H9 (cell line): Measurements from ENCODE around the gene BAG1. TPM values are rescaled to one million over a fixed set of nuclear protein-coding genes. Genes with fewer than 3 reads are reported as not detected.

ENCODE experiments used
- DNase-seq: peaks from one replicate; pipeline ENCODE4 v3.0.0-alpha.2; 2017
- H2AFZ ChIP-seq: one replicate; pipeline ENCODE4 v1.6.1; 2013; ENCODE audit warnings: mild to moderate bottlenecking, low read length, control low read depth, moderate library complexity
- H2AK5ac ChIP-seq: 2 replicates; pipeline ENCODE4 v1.6.1; 2013; ENCODE audit warnings: low read length, control low read depth, mixed read lengths; ENCODE audit not compliant: insufficient read length
- H2BK120ac ChIP-seq: one replicate; pipeline ENCODE4 v1.6.1; 2013; ENCODE audit warnings: low read depth, mild to moderate bottlenecking, low read length, control low read depth, inconsistent platforms; ENCODE audit not compliant: poor library complexity, severe bottlenecking
- H2BK12ac ChIP-seq: 2 replicates; pipeline ENCODE4 v1.6.1; 2013; ENCODE audit warnings: low read length, control low read depth, mixed read lengths, low read depth; ENCODE audit not compliant: insufficient read length
- H2BK15ac ChIP-seq: 2 replicates; pipeline ENCODE4 v1.6.1; 2013; ENCODE audit warnings: low read depth, low read length, control low read depth
- H2BK20ac ChIP-seq: one replicate; pipeline ENCODE4 v1.6.1; 2013; ENCODE audit warnings: low read depth, mild to moderate bottlenecking, low read length, control low read depth, inconsistent platforms; ENCODE audit not compliant: poor library complexity, severe bottlenecking
- H2BK5ac ChIP-seq: 2 replicates; pipeline ENCODE4 v1.6.1; 2013; ENCODE audit warnings: low read length, control low read depth, mixed read lengths; ENCODE audit not compliant: insufficient read length
- H3K14ac ChIP-seq: 2 replicates; pipeline ENCODE4 v1.6.1; 2013; ENCODE audit warnings: low read length, control low read depth; ENCODE audit not compliant: insufficient read depth
- H3K18ac ChIP-seq: 2 replicates; pipeline ENCODE4 v1.6.1; 2013; ENCODE audit warnings: low read depth, mild to moderate bottlenecking, mixed read lengths, low read length, control low read depth; ENCODE audit not compliant: insufficient read length
- H3K23ac ChIP-seq: 2 replicates; pipeline ENCODE4 v1.6.1; 2013; ENCODE audit warnings: low read length, control low read depth, mixed read lengths, low read depth; ENCODE audit not compliant: insufficient read length
- H3K23me2 ChIP-seq: 2 replicates; pipeline ENCODE4 v1.6.1; 2013; ENCODE audit warnings: low read depth, mild to moderate bottlenecking, mixed read lengths, low read length, control low read depth; ENCODE audit not compliant: insufficient read length, poor library complexity, severe bottlenecking
- H3K27ac ChIP-seq: 2 replicates; pipeline ENCODE4 v1.5.1; 2013; ENCODE audit warnings: low read length, control low read depth, mixed read lengths, low read depth; ENCODE audit not compliant: insufficient read length
- H3K27me3 ChIP-seq: 2 replicates; pipeline ENCODE4 v1.6.1; 2013; ENCODE audit warnings: low read length, control low read depth, inconsistent platforms; ENCODE audit not compliant: insufficient read depth
- H3K4ac ChIP-seq: 2 replicates; pipeline ENCODE4 v1.6.1; 2013; ENCODE audit warnings: low read depth, mild to moderate bottlenecking, control low read depth, inconsistent platforms, low read length, moderate library complexity
- H3K4me1 ChIP-seq: 2 replicates; pipeline ENCODE4 v1.6.1; 2013; ENCODE audit warnings: low read length, control low read depth, inconsistent platforms; ENCODE audit not compliant: insufficient read depth
- H3K4me2 ChIP-seq: 2 replicates; pipeline ENCODE4 v1.6.1; 2013; ENCODE audit warnings: low read length, control low read depth, mixed read lengths; ENCODE audit not compliant: insufficient read length, insufficient read depth
- H3K56ac ChIP-seq: 2 replicates; pipeline ENCODE4 v1.6.1; 2013; ENCODE audit warnings: low read depth, mild to moderate bottlenecking, mixed read lengths, low read length, control low read depth; ENCODE audit not compliant: insufficient read length
- H3K79me1 ChIP-seq: 2 replicates; pipeline ENCODE4 v1.6.1; 2013; ENCODE audit warnings: low read depth, mild to moderate bottlenecking, moderate library complexity, low read length, control low read depth, inconsistent platforms; ENCODE audit not compliant: insufficient read depth, poor library complexity, severe bottlenecking
- H3K79me2 ChIP-seq: 2 replicates; pipeline ENCODE4 v1.6.1; 2013; ENCODE audit warnings: low read length, control low read depth, inconsistent platforms; ENCODE audit not compliant: insufficient read depth
- H3K9ac ChIP-seq: 2 replicates; pipeline ENCODE4 v1.6.1; 2013; ENCODE audit warnings: low read length, control low read depth, mixed read lengths; ENCODE audit not compliant: insufficient read length; ENCODE audit errors: extremely low read depth
- H3K9me3 ChIP-seq: one replicate; pipeline ENCODE4 v1.6.1; 2013; ENCODE audit warnings: low read depth, low read length, inconsistent platforms; ENCODE audit not compliant: control insufficient read depth
- H3T11ph ChIP-seq: one replicate; pipeline ENCODE4 v1.6.1; 2013; ENCODE audit warnings: mild to moderate bottlenecking, low read length, control low read depth, inconsistent platforms
- H4K20me1 ChIP-seq: one replicate; pipeline ENCODE4 v1.6.1; 2013; ENCODE audit not compliant: control insufficient read depth, insufficient read length, insufficient read depth
- H4K5ac ChIP-seq: 2 replicates; pipeline ENCODE4 v1.6.1; 2013; ENCODE audit warnings: low read depth, mild to moderate bottlenecking, mixed read lengths, low read length, control low read depth; ENCODE audit not compliant: insufficient read length
- H4K8ac ChIP-seq: replicated peaks from 2 replicates; pipeline ENCODE4 v1.6.1; 2013; ENCODE audit warnings: low read length, control low read depth, mixed read lengths, low read depth; ENCODE audit not compliant: insufficient read length
- H4K91ac ChIP-seq: 2 replicates; pipeline ENCODE4 v1.6.1; 2013; ENCODE audit warnings: low read depth, mild to moderate bottlenecking, moderate library complexity, mixed read lengths, low read length, control low read depth; ENCODE audit not compliant: insufficient read length
- H3K27ac Mint-ChIP-seq, 3 experiments: 2 replicates in 2 of 3; 3 replicates in 1 of 3; pipeline ENCODE4 v1.8.0; 2020 to 2021; ENCODE audit warnings: mixed read lengths in 3 of 3, mild to moderate bottlenecking in 1 of 3, moderate library complexity in 1 of 3
- H3K27me3 Mint-ChIP-seq: 2 replicates; pipeline ENCODE4 v1.8.0; 2021; ENCODE audit warnings: low read depth, mild to moderate bottlenecking, moderate library complexity, mixed read lengths
- H3K36me3 Mint-ChIP-seq, 3 experiments: 2 replicates in 2 of 3; 3 replicates in 1 of 3; pipeline ENCODE4 v1.8.0; 2020 to 2021; ENCODE audit warnings: low read depth in 3 of 3, mixed read lengths in 3 of 3; ENCODE audit not compliant: insufficient read depth in 1 of 3
- H3K4me1 Mint-ChIP-seq, 2 experiments: 2 replicates each; pipeline ENCODE4 v1.8.0; 2020; ENCODE audit warnings: mixed read lengths in 2 of 2
- H3K4me3 Mint-ChIP-seq, 2 experiments: 2 replicates in 1 of 2; 3 replicates in 1 of 2; pipeline ENCODE4 v1.8.0; 2020 to 2021; ENCODE audit warnings: mild to moderate bottlenecking in 2 of 2, mixed read lengths in 2 of 2, moderate library complexity in 1 of 2
- H3K9me3 Mint-ChIP-seq, 2 experiments: 2 replicates in 1 of 2; 3 replicates in 1 of 2; pipeline ENCODE4 v1.8.0; 2020; ENCODE audit warnings: mild to moderate bottlenecking in 2 of 2, mixed read lengths in 2 of 2, moderate library complexity in 1 of 2
- WGBS: extraction: QIAGEN DNeasy Blood & Tissue Kit; methylation state at CpG from one replicate; pipeline ENCODE4 v1.1.7; 2013; ENCODE audit warnings: missing lambda C conversion rate, low lambda C conversion rate, mixed read lengths; ENCODE audit not compliant: insufficient read length; ENCODE audit errors: extremely low coverage; 5-methylcytosine and 5-hydroxymethylcytosine counted together
- total RNA-seq: library from RNA; stranded (reverse); gene quantifications from 2 replicates; pipeline ENCODE4 v1.2.1, GENCODE V29; 2021
- TF ChIP-seq, protein P1 (sequence below): fragments of 200-600 bp; sonication (generic); conservative IDR thresholded peaks from 3 replicates; pipeline ENCODE4 v1.8.0; 2021; ENCODE audit warnings: antibody characterized with exemption, mild to moderate bottlenecking

Gene BAG1
- total RNA-seq, 1 experiment from 2014 or later: 66.4 TPM

GRCh38 chr9:33250458-33250995 is 14.0 kb downstream of the BAG1 start:
- H3K4ac ChIP-seq: no peak overlapping the region
- H4K8ac ChIP-seq: no peak overlapping the region
- H3K23me2 ChIP-seq: no peaks in the 10 kb centered on the region
- no peak overlapping the region for H2BK15ac ChIP-seq
- no peaks in the 10 kb centered on the region for H3K4me1 ChIP-seq
- H4K5ac ChIP-seq: no peak overlapping the region
- no peak overlapping the region for H3K18ac ChIP-seq
- no peaks in the 10 kb centered on the region for H3K9me3 ChIP-seq
- TF ChIP-seq, protein P1, sequence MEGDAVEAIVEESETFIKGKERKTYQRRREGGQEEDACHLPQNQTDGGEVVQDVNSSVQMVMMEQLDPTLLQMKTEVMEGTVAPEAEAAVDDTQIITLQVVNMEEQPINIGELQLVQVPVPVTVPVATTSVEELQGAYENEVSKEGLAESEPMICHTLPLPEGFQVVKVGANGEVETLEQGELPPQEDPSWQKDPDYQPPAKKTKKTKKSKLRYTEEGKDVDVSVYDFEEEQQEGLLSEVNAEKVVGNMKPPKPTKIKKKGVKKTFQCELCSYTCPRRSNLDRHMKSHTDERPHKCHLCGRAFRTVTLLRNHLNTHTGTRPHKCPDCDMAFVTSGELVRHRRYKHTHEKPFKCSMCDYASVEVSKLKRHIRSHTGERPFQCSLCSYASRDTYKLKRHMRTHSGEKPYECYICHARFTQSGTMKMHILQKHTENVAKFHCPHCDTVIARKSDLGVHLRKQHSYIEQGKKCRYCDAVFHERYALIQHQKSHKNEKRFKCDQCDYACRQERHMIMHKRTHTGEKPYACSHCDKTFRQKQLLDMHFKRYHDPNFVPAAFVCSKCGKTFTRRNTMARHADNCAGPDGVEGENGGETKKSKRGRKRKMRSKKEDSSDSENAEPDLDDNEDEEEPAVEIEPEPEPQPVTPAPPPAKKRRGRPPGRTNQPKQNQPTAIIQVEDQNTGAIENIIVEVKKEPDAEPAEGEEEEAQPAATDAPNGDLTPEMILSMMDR: no peak
- no peaks in the 10 kb centered on the region for H3K79me1 ChIP-seq
- no CpG with 5 or more reads among the region's 1 CpG for WGBS
- H4K20me1 ChIP-seq: no peaks in the 10 kb centered on the region
- DNase-seq: no peak
- no peak overlapping the region for H2BK12ac ChIP-seq
- H2AK5ac ChIP-seq: no peak overlapping the region
- Mint-ChIP-seq H3K9me3 (no peaks in the 10 kb centered on the region; a peak in 1 of 5 replicates), H3K27me3 (no peaks in the 10 kb centered on the region), H3K4me3 (no peak overlapping the region), H3K27ac (peak overlapping the region in 1 of 3 experiments; percentile 14; a peak in 1 of 7 replicates), H3K4me1 (no peaks in the 10 kb centered on the region), H3K36me3 (peaks cover 22 to 46% (median 24%) of the 10 kb centered on the region in 3 experiments)
- no peak overlapping the region for H3K14ac ChIP-seq
- no peak overlapping the region for H2BK120ac ChIP-seq
- no peak overlapping the region for H2BK20ac ChIP-seq
- no peak overlapping the region for H3K56ac ChIP-seq
- H3K4me2 ChIP-seq: no peak overlapping the region
- no peak overlapping the region for H3T11ph ChIP-seq
- no peak overlapping the region for H2AFZ ChIP-seq
- H3K27me3 ChIP-seq: no peaks in the 10 kb centered on the region
- H3K27ac ChIP-seq: no peak overlapping the region
- H3K9ac ChIP-seq: no peak overlapping the region
- no peaks in the 10 kb centered on the region for H3K79me2 ChIP-seq
- no peak overlapping the region for H4K91ac ChIP-seq
- no peak overlapping the region for H3K23ac ChIP-seq
- H2BK5ac ChIP-seq: no peak overlapping the region
